Measurements from ENCODE around the gene MAP3K2.

- TF ChIP-seq CTCF (conservative IDR thresholded peaks at IDR 0.05; ENCODE audit: low read length) = no peak
- TF ChIP-seq EZH2phosphoT487 (IDR thresholded peaks at IDR 0.05; ENCODE audit: borderline replicate concordance) = no peak
Observed at GRCh38 chr2:127403460-127403859, 15.7 kb upstream of the MAP3K2 start.

Measured in Loucy (cell line).